ENCODE data around the gene RDH8. TPM values are rescaled to one million over a fixed set of nuclear protein-coding genes. Genes with fewer than 3 reads are reported as not detected.

The RDH8 gene
- total and polyA plus RNA-seq, 2 of the 4 experiments (the other 2 are of a cell fraction) = 0.18 TPM; not detected in 1

GRCh38 chr19:10044390-10044789 is 31.1 kb downstream of the RDH8 start:
- no peak overlapping the region for H2AK9ac ChIP-seq (replicated peaks; ENCODE audit: low read depth, low read length, poor library complexity)
- TF ChIP-seq SMC3 (IDR thresholded peaks at IDR 0.05; ENCODE audit: low read depth, low read length) (no peak), USF2 (IDR thresholded peaks at IDR 0.05; ENCODE audit: low read depth, low read length) (no peak), RCOR1 (IDR thresholded peaks at IDR 0.05; ENCODE audit: insufficient replicate concordance, low read length) (no peak), CTCF (conservative IDR thresholded peaks at IDR 0.05; ENCODE audit: low read depth, low read length) (no peak), CHD1 (IDR thresholded peaks at IDR 0.05; ENCODE audit: low read depth, low read length) (no peak), CEBPB (IDR thresholded peaks at IDR 0.05; ENCODE audit: low read depth, low read length) (no peak), BHLHE40 (IDR thresholded peaks at IDR 0.05; ENCODE audit: low read depth, low read length) (no peak), POLR2A (IDR thresholded peaks at IDR 0.05; ENCODE audit: low read depth, low read length) (no peak), NFE2L2 (IDR thresholded peaks at IDR 0.05; ENCODE audit: low read depth, low read length) (no peak), RFX5 (IDR thresholded peaks at IDR 0.05; ENCODE audit: low read depth, low read length) (no peak), RAD21 (IDR thresholded peaks at IDR 0.05; ENCODE audit: low read length) (no peak), ELK1 (IDR thresholded peaks at IDR 0.05; ENCODE audit: borderline replicate concordance, low read depth, low read length) (no peak), MXI1 (IDR thresholded peaks at IDR 0.05; ENCODE audit: borderline replicate concordance, low read depth, low read length) (no peak), MAZ (IDR thresholded peaks at IDR 0.05; ENCODE audit: borderline replicate concordance, low read depth, low read length) (no peak)
- no peak overlapping the region for H4K91ac ChIP-seq (ENCODE audit: insufficient read depth, low read depth, low read length)
- H3K4me1 ChIP-seq (ENCODE audit: control insufficient read depth, insufficient read depth, low read length) = no peaks in the 10 kb centered on the region
- dilution Hi-C loops (cut with HindIII; ENCODE audit: low sequenced_read_pairs, unreplicated experiment) = no loop called here
- H3K9ac ChIP-seq (ENCODE audit: low read depth, low read length) = no peak overlapping the region
- POLR2A ChIA-PET (ENCODE audit: unreplicated experiment) = no interaction called here
- peaks cover 3% of the 10 kb centered on the region for H3K27me3 ChIP-seq (ENCODE audit: control insufficient read depth, insufficient read depth, low read length)
- in situ Hi-C loops (cut with MboI; ENCODE audit: low sequenced_read_pairs) = no loop called here
- no peak overlapping the region for H2AK5ac ChIP-seq (ENCODE audit: low read depth, low read length)
- H3K4me2 ChIP-seq (ENCODE audit: low read depth, low read length) = no peak overlapping the region
- no peak overlapping the region for H2BK120ac ChIP-seq (ENCODE audit: low read depth, low read length)
- no peak overlapping the region for H4K8ac ChIP-seq (ENCODE audit: low read depth in 2 of 2, low read length in 2 of 2)
- H3K23ac ChIP-seq (ENCODE audit: low read depth, low read length) = no peak overlapping the region
- no peaks in the 10 kb centered on the region for H4K20me1 ChIP-seq (ENCODE audit: insufficient read depth, low read length)
- H2AFZ ChIP-seq (replicated peaks; ENCODE audit: low read length, poor library complexity) = no peak overlapping the region
- no peak overlapping the region for H2BK15ac ChIP-seq (ENCODE audit: low read depth, low read length)
- H3K9me3 ChIP-seq (ENCODE audit: control insufficient read depth, insufficient read depth, low read length) = peaks cover 53% of the 10 kb centered on the region
- CTCF ChIA-PET = no interaction called here
- H3K4me3 ChIP-seq (ENCODE audit: insufficient read depth, low read depth, low read length) = no peak overlapping the region
- H3K79me1 ChIP-seq (ENCODE audit: low read depth in 1 of 2, low read length in 2 of 2) = no peaks in the 10 kb centered on the region
- intact Hi-C loops (cut with micrococcal nuclease) = no loop called here
- no peak overlapping the region for H4K5ac ChIP-seq (ENCODE audit: low read depth, low read length)
- no peaks in the 10 kb centered on the region for H3K36me3 ChIP-seq (ENCODE audit: control insufficient read depth, insufficient read depth, low read length)
- no peak overlapping the region for H3K14ac ChIP-seq (replicated peaks; ENCODE audit: low read depth, low read length)
- no peak overlapping the region for H2BK20ac ChIP-seq (ENCODE audit: low read depth, low read length)
- no peaks in the 10 kb centered on the region for H3K9me1 ChIP-seq (ENCODE audit: insufficient read depth, low read length)
- no peak overlapping the region for H3K27ac ChIP-seq (ENCODE audit: insufficient read depth, low read length)
- no TSS peak for BruUV-seq (replicated peaks)
- H3K56ac ChIP-seq (ENCODE audit: extremely low read depth, insufficient read depth, low read length) = no peak overlapping the region
- DNase-seq (no peak), ATAC-seq (ENCODE audit: low read depth) (no peak)
- H3K18ac ChIP-seq (ENCODE audit: low read depth, low read length) = no peak overlapping the region
- no peak overlapping the region for H3K4ac ChIP-seq (ENCODE audit: low read depth, low read length)
- no peak overlapping the region for H2BK5ac ChIP-seq (ENCODE audit: low read depth, low read length, poor library complexity, severe bottlenecking)
- no CpG with 5 or more reads among the region's 1 CpG for WGBS, 2 experiments (ENCODE audit: extremely low coverage in 2 of 2, insufficient read length in 1 of 2)
